ENCODE results near the gene DSTN.

The DSTN gene

GRCh38 chr20:17640146-17640874 lies 70.4 kb downstream of the DSTN start:
- no peak for DNase-seq

GRCh38 chr20:17640875-17641378 lies 71.1 kb downstream of the DSTN start:
- no peak for DNase-seq

- no peak for DNase-seq
Measured at GRCh38 chr20:17641520-17641964, 71.7 kb downstream of the DSTN start.

- no peak for DNase-seq
Measured at GRCh38 chr20:17641993-17642392, 72.1 kb downstream of the DSTN start.

- no peak for DNase-seq
Measured at GRCh38 chr20:17642404-17643269, 72.8 kb downstream of the DSTN start.

GRCh38 chr20:17643531-17644188 lies 73.8 kb downstream of the DSTN start:
- DNase-seq, result no peak

- DNase-seq, result no peak
Measured at GRCh38 chr20:17644451-17644850, 74.6 kb downstream of the DSTN start.

GRCh38 chr20:17645010-17645409 lies 75.1 kb downstream of the DSTN start:
- DNase-seq, result no peak

GRCh38 chr20:17645546-17646208 lies 75.8 kb downstream of the DSTN start:
- no peak for DNase-seq

- DNase-seq, result peak; percentile 50
Measured at GRCh38 chr20:17646209-17646960, 76.5 kb downstream of the DSTN start.

GRCh38 chr20:17646961-17647301 lies 77.1 kb downstream of the DSTN start:
- DNase-seq, result no peak

GRCh38 chr20:17647391-17648314 lies 77.8 kb downstream of the DSTN start:
- no peak for DNase-seq

GRCh38 chr20:17648315-17648646 lies 78.4 kb downstream of the DSTN start:
- DNase-seq, result no peak

GRCh38 chr20:17648791-17649730 lies 79.2 kb downstream of the DSTN start:
- DNase-seq, result no peak

GRCh38 chr20:17650301-17651128 lies 80.6 kb downstream of the DSTN start:
- DNase-seq, result no peak

- DNase-seq, result no peak
Measured at GRCh38 chr20:17651129-17651759, 81.4 kb downstream of the DSTN start.

GRCh38 chr20:17651760-17652388 lies 82.0 kb downstream of the DSTN start:
- DNase-seq, result no peak

GRCh38 chr20:17652411-17652810 lies 82.5 kb downstream of the DSTN start:
- DNase-seq, result no peak

Data from NCI-H1436 treated with DMSO at 0.1 percent for 48 hours (cell line).